ENCODE measurements around the gene C10orf90. TPM values are rescaled to one million over a fixed set of nuclear protein-coding genes. Genes with fewer than 3 reads are reported as not detected.

Gene C10orf90
- total and polyA plus RNA-seq, 12 donors, result 0.04 to 0.36 TPM; not detected in 10

DNA sequence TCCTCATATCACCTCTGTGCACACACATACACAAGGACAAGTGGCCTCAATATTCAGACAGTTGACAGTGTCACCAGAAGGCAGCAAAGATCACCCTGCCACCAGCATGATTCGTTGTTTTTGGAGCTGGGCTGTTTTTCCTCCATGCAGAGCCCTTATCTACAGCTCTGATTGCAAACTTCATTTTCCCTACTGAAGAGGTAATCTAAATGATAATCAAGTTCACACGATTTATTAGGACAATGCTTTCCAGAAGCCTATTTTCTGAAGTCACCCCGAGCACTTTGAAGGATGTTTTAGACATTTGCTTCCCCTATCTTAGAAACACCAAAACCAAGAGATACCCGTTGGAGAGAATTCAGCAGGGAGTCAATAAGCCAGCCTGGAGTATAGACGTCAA, 236.3 kb downstream of the C10orf90 start:
- ATAC-seq, result no peak
- DNase-seq, result no peak
- peaks cover 0 to 4% (median 0%) of the 10 kb centered on the region in 11 donors for H3K9me3 ChIP-seq
- no peaks in the 10 kb centered on the region for H3K4me1 ChIP-seq
- no peak overlapping the region for H3K4me3 ChIP-seq
- no peak overlapping the region for H3K27ac ChIP-seq
- intact Hi-C loops (cut with DNase I), result no loop called here
- 13 to 18% methylated on average over 5 of the region's 5 CpGs for WGBS, 2 donors
- H3K36me3 ChIP-seq, result no peaks in the 10 kb centered on the region
- H3K27me3 ChIP-seq, result peaks cover 0 to 31% (median 0%) of the 10 kb centered on the region in 7 donors
- TF ChIP-seq, protein P1, sequence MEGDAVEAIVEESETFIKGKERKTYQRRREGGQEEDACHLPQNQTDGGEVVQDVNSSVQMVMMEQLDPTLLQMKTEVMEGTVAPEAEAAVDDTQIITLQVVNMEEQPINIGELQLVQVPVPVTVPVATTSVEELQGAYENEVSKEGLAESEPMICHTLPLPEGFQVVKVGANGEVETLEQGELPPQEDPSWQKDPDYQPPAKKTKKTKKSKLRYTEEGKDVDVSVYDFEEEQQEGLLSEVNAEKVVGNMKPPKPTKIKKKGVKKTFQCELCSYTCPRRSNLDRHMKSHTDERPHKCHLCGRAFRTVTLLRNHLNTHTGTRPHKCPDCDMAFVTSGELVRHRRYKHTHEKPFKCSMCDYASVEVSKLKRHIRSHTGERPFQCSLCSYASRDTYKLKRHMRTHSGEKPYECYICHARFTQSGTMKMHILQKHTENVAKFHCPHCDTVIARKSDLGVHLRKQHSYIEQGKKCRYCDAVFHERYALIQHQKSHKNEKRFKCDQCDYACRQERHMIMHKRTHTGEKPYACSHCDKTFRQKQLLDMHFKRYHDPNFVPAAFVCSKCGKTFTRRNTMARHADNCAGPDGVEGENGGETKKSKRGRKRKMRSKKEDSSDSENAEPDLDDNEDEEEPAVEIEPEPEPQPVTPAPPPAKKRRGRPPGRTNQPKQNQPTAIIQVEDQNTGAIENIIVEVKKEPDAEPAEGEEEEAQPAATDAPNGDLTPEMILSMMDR (IDR thresholded peaks at IDR 0.05), result no peak

DNA sequence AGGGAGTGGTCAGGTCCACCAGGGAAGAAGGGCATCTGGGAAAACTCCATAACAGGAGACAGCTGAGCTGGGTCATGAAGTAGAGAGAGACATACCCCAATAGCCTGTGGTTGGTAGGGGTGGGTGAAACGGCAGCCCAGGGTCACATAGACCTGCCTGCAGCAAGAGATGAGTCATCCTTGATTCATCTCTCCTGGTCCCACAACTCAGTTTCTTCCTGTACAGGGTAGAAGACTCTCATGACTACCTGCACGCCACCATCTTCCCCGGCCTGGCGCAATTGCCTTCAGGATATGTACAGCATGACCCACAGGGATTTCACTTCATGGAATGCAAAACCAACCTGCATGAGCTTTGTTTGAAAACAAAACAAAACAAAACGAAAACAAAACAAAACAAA, 237.1 kb downstream of the C10orf90 start:
- Histone ChIP-seq H3K9me3 (no peaks in the 10 kb centered on the region), H3K27me3 (peaks cover 0 to 35% (median 5%) of the 10 kb centered on the region in 7 donors), H3K36me3 (no peaks in the 10 kb centered on the region), H3K4me1 (no peaks in the 10 kb centered on the region), H3K4me3 (no peak overlapping the region), H3K27ac (no peak overlapping the region)
- TF ChIP-seq, protein P1 (IDR thresholded peaks at IDR 0.05), result no peak
- 67 to 86% methylated on average over 5 of the region's 5 CpGs for WGBS, 2 donors
- intact Hi-C loops (cut with DNase I), result no loop called here
- ATAC-seq, result no peak
- DNase-seq, result no peak

DNA sequence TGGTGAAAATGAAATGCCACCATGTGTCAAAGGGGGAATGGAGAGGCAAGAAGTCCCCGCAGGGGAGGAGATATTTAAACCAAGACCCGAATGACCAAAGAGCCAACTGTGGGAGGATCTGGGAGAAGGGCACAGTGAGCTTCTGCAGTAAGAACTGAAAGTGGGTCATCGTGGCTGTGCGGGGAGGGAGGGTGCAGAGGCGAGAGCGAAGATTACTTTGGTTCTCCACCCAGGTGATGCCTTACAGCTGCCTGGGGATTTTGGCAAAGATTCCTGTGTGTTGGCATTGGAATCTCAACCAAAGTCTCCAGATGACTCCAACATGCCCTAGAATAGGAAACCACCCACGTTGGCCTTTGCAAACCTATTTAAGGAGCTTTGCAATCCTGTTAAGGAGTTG, 238.0 kb downstream of the C10orf90 start:
- H3K4me3 ChIP-seq, result no peak overlapping the region
- H3K27ac ChIP-seq, result no peak overlapping the region
- peaks cover 0 to 38% (median 7%) of the 10 kb centered on the region in 7 donors for H3K27me3 ChIP-seq
- TF ChIP-seq, protein P1 (IDR thresholded peaks at IDR 0.05), result no peak
- ATAC-seq, result no peak
- DNase-seq, result no peak
- no peaks in the 10 kb centered on the region for H3K9me3 ChIP-seq
- intact Hi-C loops (cut with DNase I), result no loop called here
- 83 to 86% methylated on average over 7 of the region's 7 CpGs for WGBS, 2 donors
- H3K36me3 ChIP-seq, result no peaks in the 10 kb centered on the region
- H3K4me1 ChIP-seq, result no peaks in the 10 kb centered on the region

DNA sequence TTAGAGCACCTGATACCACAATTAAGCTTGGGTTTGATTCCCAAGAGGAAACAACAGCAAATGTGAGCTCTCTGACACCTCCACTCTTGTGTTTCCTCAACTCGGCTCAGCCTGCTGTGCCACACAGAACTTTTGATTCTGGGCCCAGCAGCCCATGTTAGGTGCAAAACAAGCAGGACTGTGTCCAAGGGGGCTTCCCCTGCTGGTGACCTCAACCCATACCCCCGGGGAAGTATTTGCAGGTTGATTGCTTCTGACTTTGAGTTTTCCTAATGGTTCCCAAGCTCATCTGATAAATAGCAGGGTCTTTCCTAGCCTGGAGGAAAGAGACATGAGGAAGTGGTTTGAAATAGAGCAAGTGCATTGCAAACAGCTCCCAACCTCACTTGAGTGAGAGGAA, 238.7 kb downstream of the C10orf90 start:
- H3K9me3 ChIP-seq, result no peaks in the 10 kb centered on the region
- peaks cover 0 to 44% (median 7%) of the 10 kb centered on the region in 7 donors for H3K27me3 ChIP-seq
- intact Hi-C loops (cut with DNase I), result no loop called here
- no peak for DNase-seq
- H3K4me1 ChIP-seq, result no peaks in the 10 kb centered on the region
- ATAC-seq, result no peak
- no peak overlapping the region for H3K27ac ChIP-seq
- no peak overlapping the region for H3K4me3 ChIP-seq
- WGBS, 2 donors, result 67 to 74% methylated on average over 2 of the region's 2 CpGs
- TF ChIP-seq, protein P1 (IDR thresholded peaks at IDR 0.05), result no peak
- no peaks in the 10 kb centered on the region for H3K36me3 ChIP-seq

All from heart right ventricle (tissue), 16 donors.